IMR-90 (cell line): Measurements from ENCODE around the gene EBI3. TPM values are rescaled to one million over a fixed set of nuclear protein-coding genes. Genes with fewer than 3 reads are reported as not detected.

ENCODE experiments used
- ATAC-seq: fragments of 200-7000 bp; cut with Tn5 transposase; 2 replicates; pipeline ENCODE4 v1.9.1; 2020; ENCODE audit warnings: low read depth, mild to moderate bottlenecking, moderate library complexity
- BruUV-seq: library from RNA; stranded (reverse); fragments of 400-500 nt; replicated peaks from 2 replicates; lab custom pipeline; 2021; lab: Mats Ljungman, UMichigan
- CTCF ChIA-PET: fragments of 300-600 bp; formaldehyde crosslinking; extraction: SDS; loops from one replicate; lab custom pipeline; 2021; ENCODE audit warnings: antibody characterized with exemption; lab: Yijun Ruan, JAX
- POLR2A ChIA-PET: fragments of 300-600 bp; sonication (Branson Sonifier 250); formaldehyde crosslinking; loops from one replicate; lab custom pipeline; 2022; ENCODE audit warnings: antibody characterized with exemption; ENCODE audit not compliant: unreplicated experiment; lab: Charles Lee
- DNase-seq: peaks from one replicate; pipeline ENCODE4 v3.0.0; 2013
- H2AFZ ChIP-seq: replicated peaks from 2 replicates; pipeline ENCODE3; 2013; ENCODE audit warnings: low read length, mild to moderate bottlenecking; ENCODE audit not compliant: poor library complexity
- H2AK5ac ChIP-seq: 2 replicates; pipeline ENCODE4 v1.6.1; 2013; ENCODE audit warnings: low read depth, low read length, inconsistent platforms
- H2AK9ac ChIP-seq: replicated peaks from 2 replicates; pipeline ENCODE3; 2013; ENCODE audit warnings: mild to moderate bottlenecking, low read depth, low read length, moderate library complexity; ENCODE audit not compliant: poor library complexity
- H2BK120ac ChIP-seq: 2 replicates; pipeline ENCODE4 v1.6.1; 2013; ENCODE audit warnings: low read depth, low read length, inconsistent platforms
- H2BK15ac ChIP-seq: 3 replicates; pipeline ENCODE4 v1.6.1; 2013; ENCODE audit warnings: low read depth, low read length, inconsistent platforms
- H2BK20ac ChIP-seq: 2 replicates; pipeline ENCODE4 v1.6.1; 2013; ENCODE audit warnings: low read depth, mild to moderate bottlenecking, inconsistent platforms, low read length, moderate library complexity
- H2BK5ac ChIP-seq: 2 replicates; pipeline ENCODE4 v1.6.1; 2013; ENCODE audit warnings: mild to moderate bottlenecking, low read depth, low read length, inconsistent platforms; ENCODE audit not compliant: poor library complexity, severe bottlenecking
- H3K14ac ChIP-seq: replicated peaks from 2 replicates; pipeline ENCODE4 v1.6.1; 2013; ENCODE audit warnings: low read depth, low read length, inconsistent platforms
- H3K18ac ChIP-seq: 2 replicates; pipeline ENCODE4 v1.6.1; 2013; ENCODE audit warnings: low read depth, low read length, control low read depth
- H3K23ac ChIP-seq: 2 replicates; pipeline ENCODE4 v1.6.1; 2013; ENCODE audit warnings: low read depth, low read length, inconsistent platforms
- H3K27ac ChIP-seq: 2 replicates; pipeline ENCODE4 v1.5.1; 2013; ENCODE audit warnings: mild to moderate bottlenecking, control low read depth, low read length; ENCODE audit not compliant: insufficient read depth
- H3K27me3 ChIP-seq: 2 replicates; pipeline ENCODE4 v1.6.1; 2013; ENCODE audit warnings: low read length; ENCODE audit not compliant: control insufficient read depth, insufficient read depth
- H3K36me3 ChIP-seq: 2 replicates; pipeline ENCODE4 v1.6.1; 2013; ENCODE audit warnings: low read length, mixed read lengths; ENCODE audit not compliant: control insufficient read depth, insufficient read depth
- H3K4ac ChIP-seq: 2 replicates; pipeline ENCODE4 v1.6.1; 2013; ENCODE audit warnings: low read depth, low read length, inconsistent platforms
- H3K4me1 ChIP-seq: 2 replicates; pipeline ENCODE4 v1.6.1; 2013; ENCODE audit warnings: low read length, mixed read lengths; ENCODE audit not compliant: control insufficient read depth, insufficient read depth
- H3K4me2 ChIP-seq: 2 replicates; pipeline ENCODE4 v1.6.1; 2013; ENCODE audit warnings: low read depth, mild to moderate bottlenecking, control low read depth, low read length, moderate library complexity
- H3K4me3 ChIP-seq: 2 replicates; pipeline ENCODE4 v1.5.1; 2013; ENCODE audit warnings: low read depth, mild to moderate bottlenecking, control low read depth, low read length, moderate library complexity; ENCODE audit not compliant: insufficient read depth
- H3K56ac ChIP-seq: 2 replicates; pipeline ENCODE4 v1.6.1; 2013; ENCODE audit warnings: low read length, inconsistent platforms; ENCODE audit not compliant: insufficient read depth; ENCODE audit errors: extremely low read depth
- H3K79me1 ChIP-seq, 2 experiments: 2 replicates each; pipeline ENCODE4 v1.6.1; 2013; ENCODE audit warnings: low read length in 2 of 2, inconsistent platforms in 1 of 2, low read depth in 1 of 2
- H3K9ac ChIP-seq: 2 replicates; pipeline ENCODE4 v1.6.1; 2013; ENCODE audit warnings: low read depth, low read length, control low read depth
- H3K9me1 ChIP-seq: 2 replicates; pipeline ENCODE4 v1.6.1; 2013; ENCODE audit warnings: low read length, inconsistent platforms; ENCODE audit not compliant: insufficient read depth
- H3K9me3 ChIP-seq: 2 replicates; pipeline ENCODE4 v1.6.1; 2013; ENCODE audit warnings: low read length; ENCODE audit not compliant: control insufficient read depth, insufficient read depth
- H4K20me1 ChIP-seq: 2 replicates; pipeline ENCODE4 v1.6.1; 2013; ENCODE audit warnings: low read length, inconsistent platforms; ENCODE audit not compliant: insufficient read depth
- H4K5ac ChIP-seq: 2 replicates; pipeline ENCODE4 v1.6.1; 2013; ENCODE audit warnings: mild to moderate bottlenecking, low read depth, low read length, control low read depth
- H4K8ac ChIP-seq, 2 experiments: 2 replicates each; pipeline ENCODE4 v1.6.1; 2013; ENCODE audit warnings: low read depth in 2 of 2, low read length in 2 of 2, control low read depth in 1 of 2, inconsistent platforms in 1 of 2
- H4K91ac ChIP-seq: 2 replicates; pipeline ENCODE4 v1.6.1; 2013; ENCODE audit warnings: low read depth, low read length, inconsistent platforms; ENCODE audit not compliant: insufficient read depth
- BHLHE40 ChIP-seq: fragments of 150-350 bp; IDR thresholded peaks from 2 replicates; pipeline ENCODE4 v1.6.1; 2016; ENCODE audit warnings: mild to moderate bottlenecking, low read depth, low read length
- CEBPB ChIP-seq: IDR thresholded peaks from 2 replicates; pipeline ENCODE4 v1.6.1; 2012; ENCODE audit warnings: low read depth, low read length, improper control_type of control experiment
- FOS ChIP-seq: fragments of 150-350 bp; IDR thresholded peaks from 2 replicates; pipeline ENCODE4 v1.6.1; 2016; ENCODE audit warnings: low read depth, low read length
- MAFK ChIP-seq: IDR thresholded peaks from 2 replicates; pipeline ENCODE4 v1.6.1; 2012; ENCODE audit warnings: low read depth, low read length, improper control_type of control experiment
- MAZ ChIP-seq: IDR thresholded peaks from 2 replicates; pipeline ENCODE4 v1.6.1; 2012; ENCODE audit warnings: low read depth, mild to moderate bottlenecking, low read length, improper control_type of control experiment, moderate library complexity, borderline replicate concordance
- MXI1 ChIP-seq: IDR thresholded peaks from 2 replicates; pipeline ENCODE4 v1.6.1; 2012; ENCODE audit warnings: low read depth, mild to moderate bottlenecking, low read length, moderate library complexity, borderline replicate concordance
- NFE2L2 ChIP-seq: fragments of 150-350 bp; IDR thresholded peaks from 2 replicates; pipeline ENCODE4 v1.6.1; 2016; ENCODE audit warnings: low read depth, mild to moderate bottlenecking, low read length
- POLR2A ChIP-seq: IDR thresholded peaks from 2 replicates; pipeline ENCODE4 v1.6.1; 2012; ENCODE audit warnings: mild to moderate bottlenecking, low read depth, low read length
- RAD21 ChIP-seq: IDR thresholded peaks from 2 replicates; pipeline ENCODE4 v1.6.1; 2012; ENCODE audit warnings: low read length, improper control_type of control experiment
- RCOR1 ChIP-seq: IDR thresholded peaks from 2 replicates; pipeline ENCODE4 v1.6.1; 2012; ENCODE audit warnings: mild to moderate bottlenecking, low read length, improper control_type of control experiment; ENCODE audit not compliant: insufficient replicate concordance
- RFX5 ChIP-seq: IDR thresholded peaks from 2 replicates; pipeline ENCODE4 v1.8.0; 2012; ENCODE audit warnings: low read depth, mild to moderate bottlenecking, low read length, moderate library complexity
- SMC3 ChIP-seq: fragments of 150-350 bp; IDR thresholded peaks from 2 replicates; pipeline ENCODE4 v1.6.1; 2016; ENCODE audit warnings: low read depth, mild to moderate bottlenecking, antibody characterized with exemption, low read length, moderate library complexity
- dilution Hi-C: fragments of 300-500 bp; cut with HindIII; formaldehyde crosslinking; loops from one replicate; pipeline ENCODE4 v1.14.3; 2018; ENCODE audit warnings: low sequenced_read_pairs; ENCODE audit not compliant: unreplicated experiment
- in situ Hi-C: fragments of 300-500 bp; cut with MboI; formaldehyde crosslinking; loops from 3 replicates; pipeline ENCODE4 v1.14.3; 2019; ENCODE audit warnings: low sequenced_read_pairs, inconsistent platforms, mixed read lengths
- intact Hi-C: fragments of 100-400 bp; cut with micrococcal nuclease; formaldehyde crosslinking; loops from 2 replicates; pipeline ENCODE4 v1.10.0; 2022
- polyA plus RNA-seq, 3 experiments: library from polyadenylated mRNA; depleted of rRNA; stranded (reverse); fragments of >200 nt; gene quantifications; 2 replicates each; pipeline ENCODE4 v1.2.3, GENCODE V29; 2012; ENCODE audit warnings: low replicate concordance in 1 of 3
- total RNA-seq: library from RNA; depleted of rRNA; stranded (reverse); fragments of >200 nt; gene quantifications from 2 replicates; pipeline ENCODE4 v1.2.3, GENCODE V29; 2012
- TF ChIP-seq, protein P1 (sequence below): fragments of 150-350 bp; IDR thresholded peaks from 2 replicates; pipeline ENCODE4 v1.6.1; 2017; ENCODE audit warnings: mild to moderate bottlenecking, antibody characterized with exemption, low read length, low read depth
- TF ChIP-seq, protein P2 (sequence below): conservative IDR thresholded peaks from 2 replicates; pipeline ENCODE4 v1.5.1; 2012; ENCODE audit warnings: mild to moderate bottlenecking, low read depth, low read length, improper control_type of control experiment

EBI3 gene
- total and polyA plus RNA-seq, 2 of the 4 experiments (the other 2 are of a cell fraction): 0.36 to 2.7 TPM

DNA sequence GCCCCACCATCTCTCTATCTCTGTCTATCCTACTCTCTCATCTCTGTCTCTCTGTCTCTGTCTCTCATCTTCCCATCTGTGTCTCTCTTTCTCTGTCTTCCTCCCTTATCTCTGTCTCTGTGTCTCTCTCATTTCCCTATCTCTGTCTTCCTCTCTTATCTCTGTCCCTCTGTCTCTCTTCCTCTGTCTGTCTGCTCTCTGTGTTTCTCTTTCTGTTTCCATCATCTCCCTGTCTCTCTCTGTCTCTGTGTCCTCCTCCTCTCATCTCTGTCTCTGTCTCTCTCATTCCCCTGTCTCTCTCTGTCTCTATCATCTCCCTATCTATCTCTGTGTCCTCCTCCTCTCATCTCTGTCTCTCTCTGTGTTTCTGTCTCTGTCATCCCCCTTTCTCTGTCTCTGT lies 1.6 kb upstream of the EBI3 start:
- Histone ChIP-seq H3K9me1 (no peaks in the 10 kb centered on the region; the same call in 1 of the 2 replicates), H3K23ac (no peak overlapping the region), H3K27me3 (peaks cover 6% of the 10 kb centered on the region), H3K4me3 (no peak overlapping the region), H2BK20ac (no peak overlapping the region), H3K36me3 (no peaks in the 10 kb centered on the region), H3K14ac (no peak overlapping the region), H2AFZ (no peak overlapping the region), H4K20me1 (no peaks in the 10 kb centered on the region), H2AK9ac (no peak overlapping the region), H3K9ac (no peak overlapping the region), H2AK5ac (no peak overlapping the region), H3K56ac (no peak overlapping the region), H3K79me1 (no peaks in the 10 kb centered on the region), H3K9me3 (no peaks in the 10 kb centered on the region), H3K27ac (no peak overlapping the region), H2BK5ac (no peak overlapping the region), H2BK15ac (no peak overlapping the region), H3K4me1 (peaks cover 8% of the 10 kb centered on the region; the same call in 1 of the 2 replicates), H4K5ac (no peak overlapping the region), H3K4me2 (no peak overlapping the region), H3K18ac (no peak overlapping the region), H4K91ac (no peak overlapping the region), H3K4ac (no peak overlapping the region), H4K8ac (no peak overlapping the region), H2BK120ac (no peak overlapping the region)
- ChIA-PET POLR2A (no interaction called here), CTCF (no interaction called here)
- dilution Hi-C loops: no loop called here
- intact Hi-C loops: no loop called here
- no TSS peak for BruUV-seq
- TF ChIP-seq, protein P1, sequence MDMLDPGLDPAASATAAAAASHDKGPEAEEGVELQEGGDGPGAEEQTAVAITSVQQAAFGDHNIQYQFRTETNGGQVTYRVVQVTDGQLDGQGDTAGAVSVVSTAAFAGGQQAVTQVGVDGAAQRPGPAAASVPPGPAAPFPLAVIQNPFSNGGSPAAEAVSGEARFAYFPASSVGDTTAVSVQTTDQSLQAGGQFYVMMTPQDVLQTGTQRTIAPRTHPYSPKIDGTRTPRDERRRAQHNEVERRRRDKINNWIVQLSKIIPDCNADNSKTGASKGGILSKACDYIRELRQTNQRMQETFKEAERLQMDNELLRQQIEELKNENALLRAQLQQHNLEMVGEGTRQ: no peak
- TF ChIP-seq CEBPB: no peak
- TF ChIP-seq SMC3: no peak
- no peak for TF ChIP-seq RFX5
- TF ChIP-seq, protein P2, sequence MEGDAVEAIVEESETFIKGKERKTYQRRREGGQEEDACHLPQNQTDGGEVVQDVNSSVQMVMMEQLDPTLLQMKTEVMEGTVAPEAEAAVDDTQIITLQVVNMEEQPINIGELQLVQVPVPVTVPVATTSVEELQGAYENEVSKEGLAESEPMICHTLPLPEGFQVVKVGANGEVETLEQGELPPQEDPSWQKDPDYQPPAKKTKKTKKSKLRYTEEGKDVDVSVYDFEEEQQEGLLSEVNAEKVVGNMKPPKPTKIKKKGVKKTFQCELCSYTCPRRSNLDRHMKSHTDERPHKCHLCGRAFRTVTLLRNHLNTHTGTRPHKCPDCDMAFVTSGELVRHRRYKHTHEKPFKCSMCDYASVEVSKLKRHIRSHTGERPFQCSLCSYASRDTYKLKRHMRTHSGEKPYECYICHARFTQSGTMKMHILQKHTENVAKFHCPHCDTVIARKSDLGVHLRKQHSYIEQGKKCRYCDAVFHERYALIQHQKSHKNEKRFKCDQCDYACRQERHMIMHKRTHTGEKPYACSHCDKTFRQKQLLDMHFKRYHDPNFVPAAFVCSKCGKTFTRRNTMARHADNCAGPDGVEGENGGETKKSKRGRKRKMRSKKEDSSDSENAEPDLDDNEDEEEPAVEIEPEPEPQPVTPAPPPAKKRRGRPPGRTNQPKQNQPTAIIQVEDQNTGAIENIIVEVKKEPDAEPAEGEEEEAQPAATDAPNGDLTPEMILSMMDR: no peak
- no peak for TF ChIP-seq RCOR1
- no peak for TF ChIP-seq MXI1
- no peak for TF ChIP-seq MAZ
- TF ChIP-seq POLR2A: no peak
- no peak for TF ChIP-seq BHLHE40
- TF ChIP-seq NFE2L2: no peak
- no peak for TF ChIP-seq FOS
- no peak for TF ChIP-seq RAD21
- no peak for TF ChIP-seq MAFK
- DNase-seq: no peak
- in situ Hi-C loops: no loop called here
- ATAC-seq: no peak
